Raji (cell line): ENCODE data around the gene CGNL1.

Source experiments
- POLR2A ChIP-seq: IDR thresholded peaks from 2 replicates; pipeline ENCODE4 v1.6.1; 2011; ENCODE audit warnings: low read depth, low read length, control low read depth; ENCODE audit not compliant: insufficient read depth

CGNL1 gene

DNA sequence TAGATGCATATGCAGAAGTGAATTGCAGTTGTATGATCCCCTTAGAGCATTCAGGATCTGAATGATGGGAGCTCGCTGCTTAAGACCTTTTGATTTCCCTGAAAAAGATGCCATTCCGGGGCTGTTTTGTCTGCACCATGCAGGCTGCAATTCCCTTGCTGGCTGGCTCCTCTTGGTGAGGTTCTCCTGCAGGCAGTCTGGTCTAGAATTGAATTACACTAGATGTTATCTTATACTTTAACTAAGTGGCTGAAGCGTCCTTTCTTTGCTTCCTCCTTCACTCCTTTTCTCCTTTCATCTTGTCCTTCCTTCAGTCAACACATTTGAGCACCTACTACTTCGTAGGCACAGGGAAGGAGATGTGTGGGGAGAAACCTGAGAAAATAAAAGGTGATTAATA lies 196.8 kb downstream of the CGNL1 start:
- no peak for TF ChIP-seq POLR2A

DNA sequence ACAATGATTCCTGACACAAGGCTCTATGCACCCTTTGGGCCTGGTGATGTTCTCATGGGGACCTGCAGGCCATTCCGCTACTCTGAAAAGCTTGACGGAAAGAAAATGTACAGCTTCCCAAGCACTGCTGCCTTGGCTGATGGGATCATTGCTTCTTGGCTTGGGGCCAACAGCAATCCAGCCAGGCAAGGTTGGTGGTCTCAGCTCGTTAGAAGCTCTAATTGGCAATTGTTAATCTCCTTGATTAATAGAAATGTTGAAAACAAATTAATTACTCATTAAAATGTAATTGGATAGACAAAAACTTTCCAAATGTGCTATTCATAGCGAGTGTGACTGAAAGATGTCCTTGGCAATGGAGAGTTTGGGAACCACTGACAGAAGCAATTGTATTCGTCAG lies 199.1 kb downstream of the CGNL1 start:
- no peak for TF ChIP-seq POLR2A

DNA sequence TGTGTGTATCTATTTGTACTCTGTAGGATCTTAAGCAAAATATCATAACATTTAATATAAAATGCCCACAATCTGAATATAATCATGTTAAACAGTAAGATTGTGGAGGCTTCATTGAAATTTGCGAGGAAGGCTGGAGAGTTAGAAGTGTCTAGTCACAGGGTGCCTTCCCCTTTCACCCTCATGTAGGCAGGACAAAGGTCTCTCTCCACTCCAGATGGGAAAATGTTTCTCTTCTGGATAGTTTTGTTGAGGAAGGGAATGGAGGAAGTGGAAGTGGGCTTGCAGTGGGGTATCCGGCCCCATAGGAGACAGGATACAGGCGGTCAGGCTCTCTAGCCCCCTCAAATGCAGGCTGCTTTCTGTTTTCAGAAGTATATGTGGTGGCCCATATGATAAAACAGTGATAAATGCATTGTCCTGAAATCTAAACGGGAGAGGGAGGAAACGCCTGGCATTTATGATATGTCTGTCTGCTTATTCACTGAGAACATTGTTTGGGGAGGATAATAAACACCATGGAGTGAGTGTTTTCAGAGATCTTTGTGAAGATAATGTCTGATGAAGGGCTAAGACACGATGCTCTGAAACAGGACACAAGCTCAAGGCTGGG lies 202.1 kb downstream of the CGNL1 start:
- no peak for TF ChIP-seq POLR2A

DNA sequence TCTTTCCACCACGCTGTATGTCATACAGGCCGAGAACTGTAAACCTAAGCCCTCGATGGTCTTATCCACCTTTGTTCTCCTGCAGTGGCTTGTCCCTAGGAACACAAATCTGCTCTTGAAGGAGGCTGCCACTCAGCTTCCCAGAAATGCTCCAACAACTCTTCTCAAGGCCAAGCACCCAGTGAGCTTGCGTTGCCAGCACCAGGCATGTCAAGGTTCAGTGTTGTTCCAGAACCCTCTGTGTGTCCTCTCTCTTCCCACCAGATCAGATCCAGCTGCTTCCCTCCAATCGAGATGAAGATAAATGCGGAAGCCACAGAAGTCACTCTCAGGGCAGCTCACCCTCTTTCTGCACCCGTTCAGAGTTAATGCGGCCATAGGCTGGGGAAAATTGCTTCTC lies 204.1 kb downstream of the CGNL1 start:
- TF ChIP-seq POLR2A = no peak

DNA sequence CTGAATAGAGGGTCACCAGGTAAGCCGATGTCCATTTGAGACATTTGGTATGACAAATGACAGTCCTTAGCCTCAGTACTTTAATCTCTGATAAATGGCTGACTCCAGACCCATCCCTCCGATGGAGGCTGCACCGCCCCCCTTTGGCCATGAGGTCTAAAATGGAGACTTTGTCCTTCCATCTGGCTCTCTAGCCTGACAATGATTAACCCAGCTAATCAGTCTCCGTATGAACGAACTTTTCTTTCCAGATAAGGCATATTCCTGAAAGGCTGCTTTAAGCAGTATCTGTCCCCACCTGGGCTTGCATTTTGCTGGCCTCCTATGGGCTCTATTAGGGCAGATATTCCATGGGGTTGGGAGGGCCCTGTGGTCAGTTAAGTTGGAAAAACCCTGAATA lies 204.6 kb downstream of the CGNL1 start:
- no peak for TF ChIP-seq POLR2A

DNA sequence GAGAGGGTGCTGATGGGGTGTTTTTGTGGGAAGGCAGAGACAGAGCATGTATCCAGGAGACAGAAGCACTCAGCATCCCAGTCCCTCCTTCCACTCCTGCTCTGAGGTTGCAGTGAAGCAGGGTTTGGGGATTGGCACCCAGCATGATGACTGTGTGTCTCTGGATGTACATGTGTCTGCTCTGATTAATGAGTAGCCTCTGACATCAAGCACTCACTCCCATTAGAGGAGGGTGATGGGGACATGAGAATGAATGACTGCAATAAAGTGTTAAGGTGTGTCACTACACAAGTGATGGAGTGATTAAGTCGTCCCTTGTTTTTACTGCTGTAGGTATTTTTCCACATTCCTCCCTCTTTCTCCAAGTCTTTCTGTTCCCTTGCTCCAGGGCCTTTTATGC lies 205.8 kb downstream of the CGNL1 start:
- TF ChIP-seq POLR2A = no peak

DNA sequence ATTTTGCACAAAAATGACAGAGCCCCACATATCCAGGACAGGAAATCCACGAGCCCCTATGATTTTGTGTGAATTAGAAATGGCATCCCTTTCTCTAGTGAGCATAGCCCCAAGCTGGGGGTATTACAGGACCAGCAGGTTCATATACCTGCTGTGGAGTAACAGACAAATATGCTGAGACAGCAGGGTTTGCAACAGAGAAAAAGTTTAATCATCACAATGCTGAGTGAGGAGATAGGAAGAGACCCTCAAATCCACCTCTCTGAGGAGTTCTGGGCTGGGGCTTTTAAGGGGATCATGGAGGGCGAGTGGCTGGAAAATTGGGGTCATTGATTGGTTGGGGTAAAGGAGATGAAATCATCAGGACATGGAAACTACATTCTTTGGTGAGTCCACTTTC lies 207.0 kb downstream of the CGNL1 start:
- no peak for TF ChIP-seq POLR2A

DNA sequence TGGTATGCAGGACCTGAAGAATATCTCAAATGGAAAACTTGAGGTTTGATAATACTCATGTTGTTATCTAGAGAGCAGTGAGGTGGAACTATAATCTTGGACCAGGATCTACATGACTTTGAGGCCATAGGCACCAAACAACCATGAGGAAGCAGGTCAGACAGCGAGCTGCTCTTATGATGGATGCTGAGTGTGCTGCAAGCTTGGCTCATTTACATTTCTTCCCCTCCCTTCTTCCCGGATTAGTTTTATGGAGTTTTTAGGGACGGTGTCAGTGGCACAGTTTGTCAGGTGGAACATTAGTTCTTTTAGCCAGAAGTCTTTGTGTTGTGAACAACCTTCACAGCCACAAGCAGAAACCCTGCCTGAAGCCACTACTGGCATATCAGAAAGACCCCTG lies 207.4 kb downstream of the CGNL1 start:
- TF ChIP-seq POLR2A = no peak

DNA sequence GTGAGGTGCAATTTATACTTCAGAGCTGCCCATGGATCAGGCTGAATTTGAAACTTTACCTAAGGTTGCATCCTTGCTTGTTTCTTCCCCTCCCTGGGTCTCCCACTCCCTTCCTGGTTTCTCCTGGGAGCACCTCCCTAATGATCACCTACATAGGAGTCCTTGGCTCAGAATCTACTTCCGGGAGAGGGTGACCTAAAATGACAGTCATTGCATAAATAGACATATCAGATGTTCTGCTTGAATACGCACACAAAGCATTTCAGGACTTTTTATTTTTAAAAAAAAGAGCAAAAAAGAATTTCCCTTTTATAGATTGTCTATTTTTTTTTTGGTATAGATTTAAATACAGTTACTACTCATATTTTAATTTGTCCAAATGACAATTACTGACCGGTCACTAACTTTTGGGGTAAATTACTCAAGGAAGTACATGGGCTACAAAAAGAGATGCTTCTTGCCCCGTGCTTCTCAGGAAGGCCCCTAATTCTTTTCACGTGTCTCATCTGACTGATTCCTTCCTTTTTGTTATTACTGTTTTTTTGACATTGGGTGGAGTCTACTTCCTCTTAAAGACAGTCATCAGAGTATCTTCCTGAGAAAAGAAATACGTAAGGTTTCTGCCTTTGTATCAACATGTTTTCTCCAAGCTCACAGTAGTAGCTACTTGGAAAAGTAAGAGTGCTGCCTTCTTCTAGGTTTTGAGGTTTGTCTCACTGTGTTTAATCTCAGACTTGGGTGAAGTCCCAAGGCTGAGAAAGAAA lies 210.5 kb downstream of the CGNL1 start:
- no peak for TF ChIP-seq POLR2A

DNA sequence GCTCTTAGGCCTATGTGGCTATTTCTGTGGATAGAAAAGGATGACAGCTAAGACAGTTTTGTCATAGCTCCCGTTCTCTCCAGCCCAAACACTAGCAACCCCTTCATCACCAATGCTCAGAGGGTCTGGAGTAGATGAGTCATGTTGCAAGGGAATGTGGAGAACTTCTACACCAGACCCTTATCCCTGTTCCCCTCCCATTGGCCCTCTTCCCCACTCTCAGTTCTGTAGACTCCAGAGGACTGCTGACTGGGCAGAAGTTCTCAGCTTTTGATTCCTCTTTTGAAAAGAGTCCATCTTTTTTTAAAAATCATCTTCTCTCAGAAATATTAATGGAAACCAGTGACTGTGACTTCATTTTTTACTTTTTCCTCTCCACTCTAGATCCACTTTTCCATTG lies 213.0 kb downstream of the CGNL1 start:
- TF ChIP-seq POLR2A = no peak

DNA sequence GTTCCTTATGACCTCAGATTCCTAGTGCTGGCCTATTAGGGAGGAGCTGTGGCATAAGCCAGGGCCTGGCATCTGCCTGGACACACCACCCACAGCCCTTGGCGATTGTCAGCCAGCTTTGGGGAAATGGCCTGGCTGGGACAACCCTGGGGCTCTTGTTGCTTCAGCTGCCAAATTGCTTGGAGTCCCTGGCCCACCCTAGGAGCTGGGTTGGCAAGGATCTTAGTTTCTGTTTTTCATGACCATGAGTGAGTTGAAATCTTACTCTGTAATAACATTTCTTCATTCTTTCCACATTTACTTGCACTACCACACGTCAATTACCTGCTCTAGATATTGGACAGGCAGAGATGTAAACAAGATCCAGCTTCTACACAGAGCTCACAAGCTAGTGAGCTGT lies 213.4 kb downstream of the CGNL1 start:
- TF ChIP-seq POLR2A = no peak

DNA sequence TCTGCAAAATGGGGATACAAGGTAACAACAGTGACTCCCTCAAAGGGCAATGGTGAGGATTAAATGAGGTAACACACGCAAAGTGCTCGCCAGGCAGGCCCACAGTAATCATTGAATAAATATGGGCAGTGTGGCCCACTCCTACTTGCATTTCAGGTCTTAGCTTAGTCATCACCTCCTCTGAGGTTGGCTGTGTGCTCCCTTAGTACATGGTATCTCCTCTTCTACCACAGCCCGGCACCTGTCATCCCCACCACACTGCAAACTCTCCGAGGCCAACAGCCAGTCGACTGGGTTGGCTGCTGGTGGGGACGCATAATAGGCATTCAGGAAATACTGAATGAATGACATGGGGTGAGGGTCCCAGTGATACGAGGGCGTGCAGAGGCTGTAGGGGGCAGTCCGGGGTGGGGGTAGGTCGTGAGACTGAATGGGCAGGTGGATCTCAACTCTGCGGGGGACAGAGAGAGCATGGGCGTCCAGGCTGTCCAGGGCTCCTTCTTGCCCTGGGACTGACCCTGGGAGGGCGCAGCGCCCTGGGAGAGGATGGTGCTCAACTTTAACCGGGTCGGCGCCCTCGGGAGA lies 215.0 kb downstream of the CGNL1 start:
- TF ChIP-seq POLR2A = no peak

DNA sequence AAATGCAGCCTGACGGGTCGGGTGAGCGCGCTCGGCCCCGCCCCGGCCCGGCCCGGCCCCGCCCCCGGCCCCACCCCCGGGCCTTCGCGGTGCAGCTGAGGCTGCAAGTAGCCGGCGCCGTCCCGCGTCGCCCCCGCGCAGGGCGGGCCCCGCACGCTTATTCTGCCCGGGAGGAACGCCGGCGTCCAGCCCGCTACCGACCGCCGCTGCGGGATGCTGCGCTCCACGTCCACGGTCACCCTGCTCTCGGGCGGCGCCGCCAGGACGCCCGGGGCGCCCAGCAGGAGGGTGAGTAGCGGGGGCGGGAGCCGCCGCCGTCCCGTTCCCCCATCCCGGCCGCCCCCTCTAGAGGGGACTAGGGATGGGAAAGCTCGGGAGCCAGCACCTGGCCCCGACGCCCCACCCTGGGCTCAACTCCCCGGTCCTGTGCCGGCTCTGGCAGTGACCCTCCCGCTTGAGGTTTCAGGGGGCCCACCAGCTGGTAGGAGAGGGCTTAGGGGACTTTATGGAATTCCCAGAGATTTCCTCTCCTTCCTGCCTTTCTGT lies 215.6 kb downstream of the CGNL1 start, which contains the start of gene MYZAP:
TSS of gene MYZAP (plus strand) at position 83 of the 546 bp plus-strand sequence. CDS start at position 214, 131 bp downstream.
- TF ChIP-seq POLR2A = no peak

DNA sequence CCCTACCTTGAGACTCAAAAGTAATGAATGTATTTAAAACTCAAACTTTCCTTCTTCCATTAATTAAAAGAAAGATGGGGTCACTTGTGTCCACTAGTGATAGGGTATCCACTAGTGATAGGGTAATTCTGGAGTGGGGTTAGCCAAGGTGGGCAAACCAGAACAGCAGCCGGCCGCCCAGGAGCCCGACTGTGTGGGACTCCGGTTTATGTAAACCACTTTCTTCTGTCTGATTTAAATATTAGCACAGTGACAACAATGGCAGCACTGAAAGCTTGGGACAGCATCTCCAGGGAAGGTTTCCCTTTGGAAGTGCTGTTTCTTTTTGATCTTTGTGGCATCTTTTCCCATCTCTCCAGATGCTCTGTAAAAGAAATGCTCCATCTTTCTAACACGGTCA lies 216.1 kb downstream of the CGNL1 start:
- TF ChIP-seq POLR2A = no peak

DNA sequence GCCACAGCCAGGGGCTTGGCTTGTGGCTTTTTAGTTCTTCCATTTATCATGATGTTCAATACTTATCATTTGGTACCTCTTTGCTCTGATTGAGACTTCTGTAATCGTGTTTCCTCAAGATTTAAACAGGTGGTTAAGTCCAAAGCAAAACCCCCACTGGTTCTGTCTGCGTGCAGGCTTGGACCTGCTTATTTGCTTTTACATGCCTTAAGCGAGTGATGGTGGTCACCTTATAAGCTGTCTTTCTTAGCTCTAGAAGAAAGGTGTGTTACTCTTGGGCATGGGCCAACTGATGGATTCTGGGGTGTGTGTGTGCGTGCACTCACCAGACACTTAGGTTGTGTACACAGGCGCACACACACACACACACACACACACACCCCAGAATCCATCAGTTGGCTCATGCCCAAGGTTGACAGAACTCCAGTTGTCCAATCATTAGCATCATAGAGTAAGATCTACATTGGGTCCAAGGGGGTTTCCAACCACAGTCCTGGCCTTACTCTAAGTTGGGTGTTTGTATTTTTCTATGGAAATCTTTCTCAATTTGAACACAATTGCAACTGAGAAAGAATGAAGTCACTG lies 216.6 kb downstream of the CGNL1 start:
- TF ChIP-seq POLR2A = no peak

DNA sequence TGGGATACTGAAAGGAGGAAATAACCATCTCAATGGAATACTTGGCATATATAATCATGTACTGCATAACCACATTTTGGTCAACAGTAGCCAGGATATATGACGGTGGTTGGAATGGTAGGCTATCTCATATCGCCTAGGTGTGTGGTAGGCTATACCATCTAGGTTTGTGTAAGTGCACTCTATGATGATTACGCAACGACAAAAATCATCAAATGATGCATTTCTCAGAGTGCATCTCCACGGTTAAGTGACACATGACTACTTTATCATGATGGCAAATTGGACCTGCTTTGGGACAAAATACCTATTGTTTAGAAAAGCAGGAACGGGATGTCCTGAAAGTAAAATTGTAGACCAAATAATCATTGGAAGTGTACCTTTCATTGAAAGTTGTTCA lies 218.2 kb downstream of the CGNL1 start:
- TF ChIP-seq POLR2A = no peak
